Measurements from ENCODE around the gene ABCA4.

ABCA4 gene

GRCh38 chr1:94068096-94068998, 52.6 kb downstream of the ABCA4 start:
- ChIA-PET CTCF (interaction anchor here (0.8 to 3.8 kb wide), 7 partner anchors 9 to 267 kb away, joined by 3 to 36 read pairs (median 4); no protein-coding TSS in a partner anchor), POLR2A (no interaction called here)
- H3K4me3 ChIP-seq (ENCODE audit: low read depth, low read length): no peak overlapping the region
- no peak for TF ChIP-seq CTCF (IDR thresholded peaks at IDR 0.05; ENCODE audit: insufficient read depth, low read length, missing control alignments)
- DNase-seq (ENCODE audit: low read depth, low spot score): no peak

- no peak for TF ChIP-seq CTCF (IDR thresholded peaks at IDR 0.05; ENCODE audit: insufficient read depth, low read length, missing control alignments)
- POLR2A ChIA-PET: no interaction called here
- CTCF ChIA-PET: interaction anchor here (3.8 kb wide), 1 partner anchor 268 kb away, joined by 36 read pairs; no protein-coding TSS in a partner anchor
- H3K4me3 ChIP-seq (ENCODE audit: low read depth, low read length): no peak overlapping the region
- DNase-seq (ENCODE audit: low read depth, low spot score): no peak
These were observed 53.8 kb downstream of the ABCA4 start for GRCh38 chr1:94067196-94067595.

- ChIA-PET CTCF (interaction anchor here (0.6 to 14.4 kb wide), 29 partner anchors 8 to 400 kb away, joined by 3 to 726 read pairs (median 5); partner anchors contain the start of gene GCLM), POLR2A (interaction anchor here (1.0 kb wide), 1 partner anchor 270 kb away, joined by 3 read pairs; no protein-coding TSS in a partner anchor)
- no peak for DNase-seq (ENCODE audit: low read depth, low spot score)
- H3K4me3 ChIP-seq (ENCODE audit: low read depth, low read length): no peak overlapping the region
- TF ChIP-seq CTCF (IDR thresholded peaks at IDR 0.05; ENCODE audit: insufficient read depth, low read length, missing control alignments): peak; percentile 51
These were observed 57.6 kb downstream of the ABCA4 start for GRCh38 chr1:94063379-94063778.

- no peak overlapping the region for H3K4me3 ChIP-seq (ENCODE audit: low read depth, low read length)
- CTCF ChIA-PET: interaction anchor here (0.6 to 14.4 kb wide), 41 partner anchors 9 to 626 kb away, joined by 3 to 726 read pairs (median 4); partner anchors contain the start of gene ARHGAP29
- POLR2A ChIA-PET: interaction anchor here (1.0 to 2.1 kb wide), 2 partner anchors 14 to 274 kb away, joined by 3 to 7 read pairs; no protein-coding TSS in a partner anchor
- peak; percentile 88 for TF ChIP-seq CTCF (IDR thresholded peaks at IDR 0.05; ENCODE audit: insufficient read depth, low read length, missing control alignments)
- no peak for DNase-seq (ENCODE audit: low read depth, low spot score)
These were observed 59.2 kb downstream of the ABCA4 start for GRCh38 chr1:94061513-94062443.

- TF ChIP-seq CTCF (IDR thresholded peaks at IDR 0.05; ENCODE audit: insufficient read depth, low read length, missing control alignments): no peak
- no peak for DNase-seq (ENCODE audit: low read depth, low spot score)
- ChIA-PET POLR2A (no interaction called here), CTCF (interaction anchor here (1.2 to 14.4 kb wide), 12 partner anchors 11 to 403 kb away, joined by 3 to 726 read pairs (median 28); partner anchors contain the start of gene ARHGAP29)
- H3K4me3 ChIP-seq (ENCODE audit: low read depth, low read length): no peak overlapping the region
These were observed 60.2 kb downstream of the ABCA4 start for GRCh38 chr1:94060720-94061119.

Data from AG04449 (cell line).